ENCODE results near the gene TMEM134. TPM values are rescaled to one million over a fixed set of nuclear protein-coding genes. Genes with fewer than 3 reads are reported as not detected.

TMEM134 gene
- total RNA-seq, 1 donor from 2014 or later: 75.1 TPM

DNA sequence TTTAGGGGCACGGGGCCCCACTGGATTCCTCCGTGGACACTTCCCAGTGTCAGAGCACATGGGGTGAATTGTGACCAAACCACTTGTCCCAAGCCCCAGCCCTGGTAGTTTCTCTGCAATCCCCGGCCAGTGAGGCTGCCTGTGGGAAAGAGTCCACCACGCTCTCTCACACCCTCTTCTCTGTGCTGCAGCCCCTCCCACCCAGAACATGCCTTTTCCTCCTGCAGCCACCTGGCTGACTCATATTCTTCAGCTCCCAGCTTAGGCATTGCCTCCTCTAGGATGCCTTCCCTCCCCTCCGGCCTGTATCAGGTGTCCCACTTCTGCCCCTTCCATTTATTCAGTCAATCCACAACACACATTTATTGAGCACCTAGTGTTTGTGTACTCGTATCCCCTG, 46.2 kb downstream of the TMEM134 start:
- DNase-seq (ENCODE audit: low spot score): no peak

DNA sequence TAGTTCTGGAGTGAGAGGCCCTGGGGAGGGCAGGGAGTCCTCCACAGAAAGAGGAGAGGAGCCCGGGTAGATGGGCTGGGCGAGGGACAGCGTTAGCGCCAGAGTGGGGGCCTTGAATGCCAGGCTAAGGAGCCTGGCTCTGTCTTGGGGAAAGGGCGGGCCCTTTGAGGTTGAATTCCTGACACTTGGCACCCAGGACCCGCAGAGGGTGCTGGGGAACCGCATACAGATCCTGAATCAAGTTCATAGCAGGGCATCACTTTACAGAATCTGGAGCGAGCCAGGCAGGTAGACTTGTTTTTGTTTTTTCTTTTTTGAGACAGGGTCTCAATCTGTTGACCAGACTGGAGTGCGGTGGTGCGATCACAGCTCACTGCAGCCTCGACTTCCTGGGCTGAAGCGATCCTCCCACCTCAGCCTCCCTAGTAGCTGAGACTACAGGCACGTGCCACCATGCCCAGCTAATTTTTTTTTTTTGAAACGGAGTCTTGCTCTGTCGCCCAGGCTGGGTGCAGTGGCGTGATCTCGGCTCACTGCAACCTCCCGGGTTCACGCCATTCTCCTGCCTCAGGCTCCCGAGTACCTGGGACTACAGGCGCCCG, 47.5 kb downstream of the TMEM134 start:
- DNase-seq (ENCODE audit: low spot score): no peak

DNA sequence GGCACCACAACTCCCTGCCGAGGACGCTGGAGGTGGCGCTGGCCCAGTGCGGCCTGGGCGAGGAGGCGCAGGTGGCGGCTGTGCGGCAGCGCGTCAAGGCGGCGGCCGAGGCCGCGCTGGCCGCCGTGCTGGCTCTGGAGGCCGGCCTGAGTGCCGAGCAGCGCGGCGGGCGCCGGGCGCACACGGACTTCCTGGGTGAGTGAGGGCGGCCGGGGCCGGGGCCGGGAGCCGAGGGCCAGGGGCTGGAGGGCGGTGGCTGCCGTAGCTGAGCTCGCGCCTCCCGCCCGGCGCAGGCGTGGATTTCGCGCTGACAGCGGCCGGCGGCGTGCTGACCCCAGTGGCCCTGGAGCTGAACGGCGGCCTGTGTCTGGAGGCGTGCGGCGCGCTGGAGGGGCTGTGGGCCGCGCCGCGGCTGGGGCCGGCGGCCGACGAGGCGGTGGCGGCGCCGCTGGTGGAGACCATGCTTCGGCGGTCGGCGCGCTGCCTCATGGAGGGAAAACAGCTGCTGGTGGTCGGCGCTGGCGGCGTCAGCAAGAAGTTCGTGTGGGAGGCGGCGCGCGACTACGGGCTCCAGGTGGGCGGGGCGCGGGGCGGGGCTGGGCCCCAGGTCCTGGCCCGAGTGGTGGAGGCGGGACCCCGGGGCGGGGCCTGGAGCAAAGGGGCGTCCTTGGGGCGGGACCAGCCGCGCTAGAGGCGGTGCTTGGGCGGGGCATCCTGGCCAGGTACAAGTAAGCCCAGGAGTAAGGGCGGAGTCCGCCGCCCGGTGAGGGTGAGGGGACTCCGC, 48.2 kb downstream of the TMEM134 start:
- peak; percentile 97 for DNase-seq (ENCODE audit: low spot score)

DNA sequence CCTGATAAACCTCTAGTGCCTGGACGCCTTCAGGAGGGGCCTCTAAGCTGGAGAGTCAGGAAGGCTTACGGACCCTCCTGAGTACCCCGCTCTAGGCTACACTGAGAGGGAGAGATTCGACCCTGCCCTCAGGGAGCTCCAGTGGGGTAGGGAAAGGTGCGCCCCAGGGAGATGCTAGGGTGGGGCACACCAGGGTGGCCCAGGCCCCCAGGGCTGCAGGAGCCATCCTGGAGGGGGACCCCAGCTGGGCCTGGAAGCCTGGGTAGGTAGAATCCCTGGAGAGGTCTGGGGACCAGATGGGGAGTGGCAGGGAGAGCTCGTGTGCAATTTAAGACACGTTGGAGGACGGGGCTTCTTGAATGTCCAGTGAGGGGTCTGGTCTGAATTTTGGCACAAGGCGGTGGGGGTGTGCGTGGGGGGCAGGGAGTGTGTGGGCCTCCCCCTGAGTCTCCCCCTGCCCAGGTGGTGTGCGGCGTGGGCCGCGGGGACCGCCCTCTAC, 48.9 kb downstream of the TMEM134 start:
- DNase-seq (ENCODE audit: low spot score): no peak

DNA sequence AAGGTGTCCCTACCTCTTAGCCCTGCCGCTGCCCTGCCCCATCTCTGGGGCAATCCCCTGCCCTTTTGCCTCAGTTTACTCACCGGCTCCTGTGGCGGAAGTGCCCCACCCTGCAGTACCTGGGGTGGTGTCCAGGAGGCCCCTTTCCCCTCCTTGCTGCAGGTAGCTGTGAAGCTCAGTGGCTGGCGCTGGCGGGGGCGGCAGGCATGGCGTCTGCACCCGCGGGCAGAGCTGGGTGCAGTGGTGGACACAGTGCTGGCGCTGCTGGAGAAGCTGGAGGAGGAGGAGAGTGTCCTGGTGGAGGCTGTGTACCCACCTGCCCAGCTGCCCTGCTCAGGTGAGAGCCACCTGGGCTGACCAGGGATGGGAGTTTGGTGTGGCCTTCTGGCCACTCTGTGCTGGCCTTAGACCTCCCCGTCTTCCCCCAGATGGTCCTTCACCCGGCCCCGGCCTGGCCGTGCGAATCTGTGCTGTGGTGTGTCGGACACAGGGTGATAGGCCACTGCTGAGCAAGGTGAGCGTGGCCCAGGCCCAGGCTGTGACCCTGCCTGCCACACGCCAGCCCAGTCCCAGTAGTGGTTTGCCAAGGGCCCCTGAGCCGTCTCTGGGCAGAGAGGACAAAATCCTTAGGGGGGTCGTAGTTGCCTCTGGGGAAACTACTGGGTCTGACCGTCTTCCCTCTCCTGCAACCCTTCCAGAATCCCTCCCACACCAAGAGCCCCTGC, 49.6 kb downstream of the TMEM134 start:
- no peak for DNase-seq (ENCODE audit: low spot score)

DNA sequence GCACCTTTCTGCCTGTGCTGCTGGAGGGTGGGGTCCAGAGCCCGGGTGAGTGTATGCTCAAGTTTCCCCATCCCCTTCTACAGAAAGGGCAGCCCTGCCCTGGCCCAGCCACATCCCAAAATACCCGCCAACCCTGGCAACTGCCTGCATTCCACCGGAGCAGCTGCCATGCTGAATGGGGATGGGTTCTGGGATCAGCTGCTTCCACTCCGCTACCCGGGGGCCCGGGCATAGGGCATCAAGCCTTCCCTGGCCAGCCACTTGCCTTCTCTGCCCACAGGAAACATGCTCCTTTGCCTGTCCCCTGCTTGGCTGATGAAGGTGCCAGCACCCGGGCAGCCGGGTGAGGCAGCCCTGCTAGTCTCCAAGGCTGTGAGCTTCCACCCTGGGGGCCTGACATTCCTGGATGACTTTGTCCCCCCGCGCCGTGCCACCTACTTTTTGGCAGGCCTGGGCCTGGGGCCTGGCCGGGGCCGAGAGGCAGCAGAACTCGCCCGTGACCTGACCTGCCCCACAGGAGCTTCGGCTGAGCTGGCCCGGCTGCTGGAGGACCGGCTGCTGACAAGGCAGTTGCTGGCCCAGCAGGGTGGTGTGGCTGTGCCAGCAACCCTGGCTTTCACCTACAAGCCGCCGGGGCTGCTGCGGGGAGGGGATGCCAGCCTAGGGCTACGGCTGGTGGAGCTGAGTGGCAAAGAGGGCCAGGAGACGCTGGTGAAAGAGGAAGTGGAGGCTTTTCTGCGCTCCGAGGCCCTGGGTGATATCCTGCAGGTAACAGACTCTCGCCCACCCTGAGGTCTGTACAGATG, 50.4 kb downstream of the TMEM134 start:
- no peak for DNase-seq (ENCODE audit: low spot score)

DNA sequence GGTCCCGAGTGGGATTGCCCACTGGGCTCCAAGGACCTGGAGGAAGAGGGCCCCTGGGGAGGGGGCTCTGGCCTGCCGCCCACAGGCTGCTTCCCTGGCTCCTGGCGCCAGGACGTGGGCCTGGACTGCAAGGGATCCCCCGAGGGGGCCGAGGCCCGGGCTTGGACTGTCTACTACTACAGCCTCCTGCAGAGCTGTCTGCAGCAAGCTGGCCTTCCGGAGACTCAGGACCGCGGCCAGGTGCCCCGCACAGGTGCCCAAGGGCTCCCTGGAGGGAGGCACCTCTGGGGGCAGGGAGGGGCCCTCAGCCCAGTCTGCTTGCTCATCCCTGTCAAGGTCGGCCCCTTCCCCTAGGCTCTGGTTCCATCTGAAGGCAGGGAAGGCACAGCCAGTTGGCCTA, 51.6 kb downstream of the TMEM134 start:
- DNase-seq (ENCODE audit: low spot score): no peak

DNA sequence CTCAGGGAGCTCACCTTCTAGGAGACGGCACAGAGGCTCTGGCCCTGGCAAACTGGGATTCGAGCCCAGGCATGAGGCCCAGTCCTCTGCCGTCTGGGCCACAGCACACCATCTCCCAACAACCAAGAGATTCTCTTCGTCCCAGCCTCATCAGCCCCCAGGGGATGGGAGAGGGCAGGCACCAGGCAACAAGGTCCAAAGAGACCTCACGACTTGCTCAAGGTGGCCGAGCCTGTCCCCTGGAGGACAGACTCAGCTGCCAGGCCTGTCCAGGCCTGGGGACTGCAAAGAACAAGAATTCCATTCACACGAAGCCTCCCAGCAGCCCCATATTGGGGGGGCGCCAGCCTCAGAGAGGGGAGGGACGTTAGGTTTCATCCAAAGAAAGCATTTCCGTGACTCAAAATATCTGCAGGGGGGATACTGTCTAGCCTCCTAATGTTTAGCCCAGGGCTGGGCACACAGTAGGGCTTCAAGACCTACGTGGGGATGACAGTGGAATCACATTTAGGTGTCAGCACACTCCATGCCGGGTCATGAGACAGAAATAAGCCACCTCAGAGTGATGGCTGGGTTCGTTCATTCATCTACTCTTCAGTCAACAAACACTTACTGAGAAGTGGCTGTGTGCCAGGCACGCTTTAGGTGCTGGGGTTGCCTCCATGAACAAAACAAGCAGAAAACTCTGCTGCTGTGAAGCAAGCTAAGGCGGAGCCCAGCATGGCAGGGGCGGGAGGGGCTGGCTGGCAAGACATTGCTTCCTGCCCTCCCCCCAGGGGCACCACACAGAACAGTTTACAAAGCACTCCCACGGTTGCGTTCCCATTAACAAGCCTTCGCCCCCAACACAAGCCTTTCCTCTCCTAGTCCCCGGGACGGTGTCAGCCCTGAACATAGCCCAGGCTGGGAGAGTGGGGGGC, 52.4 kb downstream of the TMEM134 start:
- DNase-seq (ENCODE audit: low spot score): peak; percentile 42

DNA sequence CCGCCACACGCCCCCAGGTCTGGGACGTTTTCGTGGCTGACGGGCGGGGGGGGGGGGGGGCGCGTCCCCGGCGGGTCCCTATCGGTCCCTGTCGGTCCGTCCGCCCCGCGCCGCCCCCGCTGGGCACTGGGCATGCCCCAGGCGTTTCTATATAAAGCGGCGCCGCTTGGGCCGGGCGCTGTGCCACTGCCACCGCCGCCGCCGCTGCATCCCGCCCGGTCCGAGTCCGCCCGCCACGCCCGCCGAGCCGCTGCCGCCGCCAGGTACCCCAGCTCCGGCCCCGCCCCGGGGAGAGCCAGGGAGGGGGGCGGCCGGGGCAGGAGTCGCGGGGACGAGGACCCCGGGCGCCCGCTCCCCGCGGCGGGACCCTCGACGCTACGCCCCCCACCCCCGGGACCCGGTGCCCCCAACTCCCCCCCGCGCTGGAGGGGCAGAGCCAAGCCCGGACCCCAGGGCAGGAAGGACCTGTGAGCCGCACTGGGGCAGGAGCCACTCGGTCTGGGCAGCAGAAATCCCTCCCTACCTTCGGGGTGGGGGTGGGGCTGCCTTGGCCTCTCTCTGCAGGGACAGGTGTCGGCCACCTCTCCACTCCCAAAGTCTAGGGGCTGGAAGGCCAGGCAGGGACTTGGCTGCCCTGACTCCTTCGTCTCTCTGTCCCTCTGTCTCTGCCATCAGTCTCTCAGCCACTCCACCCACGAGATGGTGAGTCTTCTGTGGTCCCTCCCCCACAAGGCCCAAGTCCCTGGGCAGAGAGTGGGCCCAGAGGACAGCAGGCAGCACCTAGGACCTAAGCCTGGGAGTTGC, 53.3 kb downstream of the TMEM134 start, which contains the start of gene CARNS1:
Gene CARNS1, plus strand, starts transcription at position 178 of the 804 bp plus-strand sequence. Its CDS starts 522 bp downstream, at position 700.
- DNase-seq (ENCODE audit: low spot score): no peak

DNA sequence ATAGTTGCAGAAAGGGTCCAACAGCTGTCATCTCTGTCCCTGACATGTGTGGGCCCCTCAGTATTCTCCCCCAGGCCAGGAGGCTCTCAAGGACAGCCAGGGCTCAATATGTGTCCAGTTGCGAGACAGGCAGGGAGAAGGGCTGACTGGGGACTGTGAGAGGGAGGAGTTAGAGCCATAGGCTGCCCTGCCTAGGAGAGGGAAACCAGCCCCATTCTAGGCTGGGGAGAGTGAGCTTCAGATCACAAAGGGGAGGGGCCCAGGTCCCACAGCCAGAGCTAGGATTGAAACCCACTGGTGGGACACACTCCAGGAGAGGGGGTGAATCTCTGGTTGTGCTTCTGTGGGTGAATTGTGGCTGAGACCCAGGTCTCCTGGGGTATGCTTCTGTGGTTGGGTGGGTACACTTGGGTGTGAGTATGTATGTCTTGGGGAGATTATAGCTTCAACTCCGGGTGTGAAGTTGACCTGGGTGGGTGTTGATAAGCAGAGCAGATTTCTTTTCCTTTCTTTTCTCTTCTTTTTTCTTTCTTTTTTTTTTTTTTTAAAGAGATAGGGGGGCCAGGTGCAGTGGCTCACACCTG, 55.7 kb downstream of the TMEM134 start:
- no peak for DNase-seq (ENCODE audit: low spot score)

DNA sequence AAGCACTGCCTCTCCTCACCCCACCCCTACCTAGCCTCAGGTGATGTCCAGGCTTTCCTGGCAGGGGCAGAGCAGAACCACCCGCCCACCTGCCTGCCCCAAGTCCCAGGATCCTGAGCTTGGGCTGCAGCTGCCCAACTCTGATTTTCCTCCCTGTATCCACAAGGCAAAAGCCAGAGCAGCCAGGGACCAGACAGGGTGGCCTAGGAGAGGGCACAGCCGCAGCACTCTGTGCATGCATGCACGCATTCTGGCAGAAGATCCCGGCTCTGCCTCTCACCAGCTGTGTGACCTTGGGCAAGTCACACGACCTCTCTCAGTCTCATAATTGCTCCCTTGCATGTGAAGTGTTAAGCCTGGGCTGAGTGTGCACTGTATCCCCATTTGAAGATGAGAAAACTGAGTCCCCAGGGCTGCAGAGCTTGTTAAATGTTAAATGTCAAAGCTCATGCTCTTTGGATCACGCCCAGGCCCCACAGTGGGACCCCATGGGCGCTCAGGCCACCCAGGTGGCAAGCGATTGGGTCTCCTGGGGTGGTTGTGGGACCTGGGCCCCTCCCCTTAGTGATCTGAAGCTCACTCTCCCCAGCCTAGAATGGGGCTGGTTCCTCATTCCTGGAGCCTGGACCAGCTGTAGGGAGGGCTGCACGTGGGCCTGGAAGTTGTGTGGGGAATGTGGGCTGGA, 56.4 kb downstream of the TMEM134 start:
- DNase-seq (ENCODE audit: low spot score): no peak

DNA sequence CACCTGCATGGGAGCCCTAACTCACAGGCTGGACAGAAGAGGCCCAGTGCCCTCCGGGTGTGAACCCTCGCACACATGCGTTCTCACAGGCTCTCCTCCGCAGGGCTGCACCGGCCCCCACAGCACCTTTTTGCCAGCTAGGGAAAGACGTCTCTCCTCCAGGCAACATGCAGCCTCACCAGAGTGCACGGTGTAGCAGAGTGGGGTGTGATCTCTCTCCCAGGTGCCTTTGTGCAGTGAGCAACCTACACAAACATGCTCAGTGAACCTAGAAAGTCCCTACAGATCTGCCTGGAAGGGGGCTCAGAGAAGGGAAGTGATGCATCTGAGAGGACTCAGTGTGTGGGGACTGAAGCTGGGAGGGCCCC, 57.3 kb downstream of the TMEM134 start:
- DNase-seq (ENCODE audit: low spot score): no peak

Other genes starting within 250 kb of the TMEM134 start
- 86.1 TPM for gene GRK2, start 202.8 kb downstream of the TMEM134 start, total RNA-seq
- gene ANKRD13D, start 179.9 kb downstream of the TMEM134 start, total RNA-seq: 80.5 TPM
- gene SSH3, start 165.7 kb downstream of the TMEM134 start, total RNA-seq: 107 TPM
- 87.5 TPM for gene POLD4, start 115.7 kb downstream of the TMEM134 start, total RNA-seq
- 4.0 TPM for gene CLCF1, start 95.7 kb downstream of the TMEM134 start, total RNA-seq
- 45.0 TPM for gene RAD9A, start 77.3 kb downstream of the TMEM134 start, total RNA-seq
- 140 TPM for gene PPP1CA, start 67.4 kb downstream of the TMEM134 start, total RNA-seq
- gene TBC1D10C, start 65.2 kb downstream of the TMEM134 start, total RNA-seq: 10.6 TPM
- 78.4 TPM for gene CARNS1, start 53.6 kb downstream of the TMEM134 start, total RNA-seq
- gene RPS6KB2, start 40.8 kb downstream of the TMEM134 start, total RNA-seq: 39.7 TPM
- 14.7 TPM for gene PTPRCAP, start 31.6 kb downstream of the TMEM134 start, total RNA-seq
- 181 TPM for gene CORO1B, start 25.8 kb downstream of the TMEM134 start, total RNA-seq
- not detected for gene GPR152, start 16.5 kb downstream of the TMEM134 start, total RNA-seq
- gene CABP4, start 13.9 kb downstream of the TMEM134 start, total RNA-seq: 3.8 TPM
- 94.2 TPM for gene AIP, start 13.8 kb upstream of the TMEM134 start, total RNA-seq
- gene PITPNM1, start 36.1 kb upstream of the TMEM134 start, total RNA-seq: 51.0 TPM
- 95.5 TPM for gene CDK2AP2, start 38.9 kb upstream of the TMEM134 start, total RNA-seq
- not detected for gene CABP2, start 54.2 kb upstream of the TMEM134 start, total RNA-seq
- gene GSTP1, start 114.6 kb upstream of the TMEM134 start, total RNA-seq: 1,142 TPM
- gene NDUFV1, start 137.7 kb upstream of the TMEM134 start, total RNA-seq: 202 TPM
- gene NUDT8, start 160.7 kb upstream of the TMEM134 start, total RNA-seq: 17.8 TPM
- gene TBX10, start 170.5 kb upstream of the TMEM134 start, total RNA-seq: 0.14 TPM
- 16.0 TPM for gene ACY3, start 181.5 kb upstream of the TMEM134 start, total RNA-seq
- 0.63 TPM for gene ALDH3B2, start 205.4 kb upstream of the TMEM134 start, total RNA-seq

Measured in mucosa of gallbladder (tissue), 1 donor.